ENCODE results near the gene SHC1. TPM values are rescaled to one million over a fixed set of nuclear protein-coding genes. Genes with fewer than 3 reads are reported as not detected.
A peak's percentile ranks its signal among the peaks of the same experiment; 100 is the strongest.

SHC1 gene
- total RNA-seq, 1 experiment from 2014 or later = 107 TPM

- peaks cover 8% of the 10 kb centered on the region; the same call in 1 of the 2 replicates for H3K36me3 ChIP-seq (ENCODE audit: low read depth, low read length)
- peak within 1 kb of the TSS; percentile 64 for H2AFZ ChIP-seq (ENCODE audit: low read length)
- peak within 1 kb of the TSS; percentile 35 for H3K9ac ChIP-seq (ENCODE audit: low read length)
- H4K20me1 ChIP-seq (ENCODE audit: low read length) = no peaks in the 10 kb centered on the region
- peak within 1 kb of the TSS; percentile 89 for H3K4me2 ChIP-seq (ENCODE audit: low read length)
- intact Hi-C loops (cut with micrococcal nuclease) = no loop called here
- POLR2A ChIA-PET (ENCODE audit: unreplicated experiment) = interaction anchor here (0.7 to 1.3 kb wide), 5 partner anchors 15 to 27 kb away, joined by 3 to 26 read pairs (median 5); no protein-coding TSS in a partner anchor
- CTCF ChIA-PET = interaction anchor here (0.7 to 1.5 kb wide), 5 partner anchors 12 to 104 kb away, joined by 4 to 9 read pairs (median 7); partner anchors contain the start of gene LENEP
- no peaks in the 10 kb centered on the region for H3K9me3 ChIP-seq (ENCODE audit: low read length)
- BruUV-seq (replicated peaks) = TSS peak; percentile 2
- TF ChIP-seq EZH2phosphoT487 (IDR thresholded peaks at IDR 0.05; ENCODE audit: borderline replicate concordance, low read length) (no peak), CTCF (conservative IDR thresholded peaks at IDR 0.05; ENCODE audit: low read depth, low read length) (peak; percentile 59), EZH2 (IDR thresholded peaks at IDR 0.05; ENCODE audit: low read length, unreplicated experiment) (no peak)
- 0 out of 2 replicates have a peak within 1 kb of the TSS, but pooled peaks have one; percentile 8 for H3K27ac ChIP-seq (ENCODE audit: low read length)
- DNase-seq (peak; percentile 95), ATAC-seq (peak; percentile 86)
- no peaks in the 10 kb centered on the region for H3K9me2 ChIP-seq (replicated peaks; ENCODE audit: low read length)
- no peaks in the 10 kb centered on the region for H3K27me3 ChIP-seq (ENCODE audit: low read length)
- peak within 1 kb of the TSS; percentile 69 for H3K4me3 ChIP-seq (ENCODE audit: low read length)
- peaks cover 18% of the 10 kb centered on the region for H3K79me2 ChIP-seq (ENCODE audit: low read length)
- H3K4me1 ChIP-seq (ENCODE audit: insufficient read depth, low read length) = peaks cover 21% of the 10 kb centered on the region
- H3F3A ChIP-seq (ENCODE audit: low read length, unreplicated experiment) = no peaks in the 10 kb centered on the region
Observed at GRCh38 chr1:154955718-154956543, 14.6 kb downstream of the SHC1 start, which contains the start of gene PBXIP1. TSS of gene PBXIP1 (minus strand) at chr1:154956099. CDS start at chr1:154953721, 2,378 bp downstream.

GRCh38 chr1:154955039-154955717 is 15.4 kb downstream of the SHC1 start:
- Histone ChIP-seq H3K9ac (ENCODE audit: low read length) (peak overlapping the region; percentile 35; the same call in 1 of the 2 replicates), H3K9me2 (replicated peaks; ENCODE audit: low read length) (no peaks in the 10 kb centered on the region), H3K4me3 (ENCODE audit: low read length) (peak overlapping the region; percentile 69), H4K20me1 (ENCODE audit: low read length) (no peaks in the 10 kb centered on the region), H3K4me2 (ENCODE audit: low read length) (peak overlapping the region; percentile 89), H3K9me3 (ENCODE audit: low read length) (no peaks in the 10 kb centered on the region), H2AFZ (ENCODE audit: low read length) (peak overlapping the region; percentile 64; the same call in 1 of the 2 replicates), H3F3A (ENCODE audit: low read length, unreplicated experiment) (no peaks in the 10 kb centered on the region), H3K27ac (ENCODE audit: low read length) (0 out of 2 replicates have a peak overlapping the region, but pooled peaks have one; percentile 8), H3K4me1 (ENCODE audit: insufficient read depth, low read length) (peaks cover 14% of the 10 kb centered on the region), H3K27me3 (ENCODE audit: low read length) (no peaks in the 10 kb centered on the region), H3K79me2 (ENCODE audit: low read length) (peaks cover 11% of the 10 kb centered on the region), H3K36me3 (ENCODE audit: low read depth, low read length) (peaks cover 8% of the 10 kb centered on the region; the same call in 1 of the 2 replicates)
- DNase-seq = no peak
- no peak for ATAC-seq
- no TSS peak for BruUV-seq (replicated peaks)
- ChIA-PET POLR2A (ENCODE audit: unreplicated experiment) (interaction anchor here (0.7 to 1.3 kb wide), 5 partner anchors 16 to 27 kb away, joined by 3 to 26 read pairs (median 5); no protein-coding TSS in a partner anchor), CTCF (interaction anchor here (0.6 to 1.5 kb wide), 6 partner anchors 11 to 288 kb away, joined by 3 to 9 read pairs (median 7); partner anchors contain the start of gene LENEP)
- TF ChIP-seq EZH2phosphoT487 (IDR thresholded peaks at IDR 0.05; ENCODE audit: borderline replicate concordance, low read length) (no peak), CTCF (conservative IDR thresholded peaks at IDR 0.05; ENCODE audit: low read depth, low read length) (no peak), EZH2 (IDR thresholded peaks at IDR 0.05; ENCODE audit: low read length, unreplicated experiment) (no peak)
- intact Hi-C loops (cut with micrococcal nuclease) = no loop called here
